Ascending aorta (tissue), 2 donors: ENCODE measurements around the gene IFT25. TPM values are rescaled to one million over a fixed set of nuclear protein-coding genes. Genes with fewer than 3 reads are reported as not detected.

ENCODE experiments used
- DNase-seq, 2 donors: peaks; one replicate each; pipeline ENCODE4 v3.0.0-alpha.2; 2019; ENCODE audit warnings: low spot score in 2 of 2
- H3K27ac ChIP-seq, 2 donors: fragments of 200-600 bp; sonication (generic); one replicate each; pipeline ENCODE4 v1.5.1; 2016 to 2017; ENCODE audit warnings: mild to moderate bottlenecking in 1 of 2
- H3K27me3 ChIP-seq: fragments of 200-600 bp; sonication (generic); one replicate; pipeline ENCODE4 v1.5.1; 2017
- H3K36me3 ChIP-seq, 2 donors: fragments of 200-600 bp; sonication (generic); one replicate each; pipeline ENCODE4 v1.5.1; 2016
- H3K4me1 ChIP-seq, 2 donors: fragments of 200-600 bp; sonication (generic); one replicate each; pipeline ENCODE4 v1.5.1; 2016 to 2017; ENCODE audit warnings: mild to moderate bottlenecking in 1 of 2
- H3K4me3 ChIP-seq, 2 donors: fragments of 200-600 bp; sonication (generic); one replicate each; pipeline ENCODE4 v1.5.1; 2016 to 2017; ENCODE audit warnings: mild to moderate bottlenecking in 1 of 2
- H3K9me3 ChIP-seq, 2 donors: fragments of 200-600 bp; sonication (generic); one replicate each; pipeline ENCODE4 v1.5.1; 2016
- intact Hi-C: fragments of 100-400 bp; cut with DNase I; formaldehyde crosslinking; loops from one replicate; pipeline ENCODE4 v1.15.1; 2023
- total RNA-seq: library from RNA; depleted of rRNA; stranded (reverse); fragments of >200 nt; gene quantifications from one replicate; pipeline ENCODE4 v1.1.0, GENCODE V29; 2016
- TF ChIP-seq, protein P1 (sequence below), 3 experiments: fragments of 200-600 bp in 2 of 3; fragments of 450-650 bp in 1 of 3; sonication (generic) in 2 of 3; IDR thresholded peaks; one replicate each; pipeline ENCODE4 v1.5.1; 2016 to 2019; ENCODE audit warnings: antibody characterized with exemption in 3 of 3, mild to moderate bottlenecking in 1 of 3, moderate library complexity in 1 of 3

The IFT25 gene
- total RNA-seq, 1 donor from 2014 or later: not detected

GRCh38 chr1:53943090-53943489 lies 2.4 kb downstream of the IFT25 start:
- no peaks in the 10 kb centered on the region for H3K27me3 ChIP-seq
- TF ChIP-seq, protein P1, sequence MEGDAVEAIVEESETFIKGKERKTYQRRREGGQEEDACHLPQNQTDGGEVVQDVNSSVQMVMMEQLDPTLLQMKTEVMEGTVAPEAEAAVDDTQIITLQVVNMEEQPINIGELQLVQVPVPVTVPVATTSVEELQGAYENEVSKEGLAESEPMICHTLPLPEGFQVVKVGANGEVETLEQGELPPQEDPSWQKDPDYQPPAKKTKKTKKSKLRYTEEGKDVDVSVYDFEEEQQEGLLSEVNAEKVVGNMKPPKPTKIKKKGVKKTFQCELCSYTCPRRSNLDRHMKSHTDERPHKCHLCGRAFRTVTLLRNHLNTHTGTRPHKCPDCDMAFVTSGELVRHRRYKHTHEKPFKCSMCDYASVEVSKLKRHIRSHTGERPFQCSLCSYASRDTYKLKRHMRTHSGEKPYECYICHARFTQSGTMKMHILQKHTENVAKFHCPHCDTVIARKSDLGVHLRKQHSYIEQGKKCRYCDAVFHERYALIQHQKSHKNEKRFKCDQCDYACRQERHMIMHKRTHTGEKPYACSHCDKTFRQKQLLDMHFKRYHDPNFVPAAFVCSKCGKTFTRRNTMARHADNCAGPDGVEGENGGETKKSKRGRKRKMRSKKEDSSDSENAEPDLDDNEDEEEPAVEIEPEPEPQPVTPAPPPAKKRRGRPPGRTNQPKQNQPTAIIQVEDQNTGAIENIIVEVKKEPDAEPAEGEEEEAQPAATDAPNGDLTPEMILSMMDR (IDR thresholded peaks at IDR 0.05): no peak
- no peak for DNase-seq
- intact Hi-C loops: loop anchor here (10.0 kb wide), 1 partner anchor 822 kb away; the partner anchor contains the start of gene PARS2
- H3K9me3 ChIP-seq: no peaks in the 10 kb centered on the region
- no peaks in the 10 kb centered on the region for H3K36me3 ChIP-seq
- no peak overlapping the region for H3K4me3 ChIP-seq
- no peak overlapping the region for H3K27ac ChIP-seq
- H3K4me1 ChIP-seq: peaks cover 9 to 16% of the 10 kb centered on the region in 2 donors

GRCh38 chr1:53942127-53942957 lies 3.2 kb downstream of the IFT25 start:
- intact Hi-C loops: loop anchor here (10.0 kb wide), 1 partner anchor 822 kb away; the partner anchor contains the start of gene PARS2
- no peak for DNase-seq
- H3K36me3 ChIP-seq: no peaks in the 10 kb centered on the region

DNA sequence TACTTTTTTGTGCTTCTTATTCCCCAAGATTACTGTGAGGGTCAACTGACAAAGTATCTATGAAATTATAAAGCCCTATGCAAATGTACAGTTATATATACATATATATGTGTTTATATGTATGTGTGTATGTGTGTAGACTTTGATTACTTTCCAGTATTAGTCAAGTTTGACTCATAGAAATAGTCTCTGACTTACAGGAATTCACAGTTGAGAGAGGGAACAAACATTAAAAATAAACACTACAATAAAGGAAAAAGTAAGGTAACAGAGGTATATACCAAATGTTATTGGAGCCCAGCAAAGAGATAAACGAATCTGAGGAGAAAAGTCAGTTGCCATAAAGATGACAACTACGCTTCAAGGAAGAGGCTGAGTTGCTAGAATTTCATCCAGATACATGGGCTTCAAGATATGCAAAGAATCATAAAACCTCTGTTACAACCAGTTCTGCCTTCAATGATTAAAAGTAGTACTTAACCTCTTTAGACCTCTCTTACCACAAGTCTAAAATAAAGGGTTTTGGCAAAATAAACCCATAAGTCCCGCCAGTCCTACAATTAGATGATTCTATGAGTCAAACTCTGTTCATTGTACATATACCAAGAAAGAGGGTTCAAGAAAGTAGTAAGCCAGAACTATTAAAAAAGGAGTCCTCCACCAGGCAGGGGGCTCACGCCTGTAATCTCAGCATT lies 7.2 kb downstream of the IFT25 start:
- no peak for DNase-seq
- Histone ChIP-seq H3K36me3 (no peaks in the 10 kb centered on the region), H3K4me3 (no peak overlapping the region), H3K27me3 (no peaks in the 10 kb centered on the region), H3K9me3 (no peaks in the 10 kb centered on the region), H3K27ac (no peak overlapping the region), H3K4me1 (peaks cover 0 to 2% of the 10 kb centered on the region in 2 donors)
- intact Hi-C loops: no loop called here
- TF ChIP-seq, protein P1 (IDR thresholded peaks at IDR 0.05): no peak

More at GRCh38 chr1:53942127-53942957, 3.2 kb downstream of the IFT25 start:
- TF ChIP-seq, protein P1 (IDR thresholded peaks at IDR 0.05): no peak
- peaks cover 9 to 16% of the 10 kb centered on the region in 2 donors for H3K4me1 ChIP-seq
- H3K27ac ChIP-seq: no peak overlapping the region
- no peak overlapping the region for H3K4me3 ChIP-seq
- H3K27me3 ChIP-seq: no peaks in the 10 kb centered on the region
- no peaks in the 10 kb centered on the region for H3K9me3 ChIP-seq

GRCh38 chr1:53936430-53936829 lies 9.1 kb downstream of the IFT25 start:
- intact Hi-C loops: no loop called here
- no peak overlapping the region for H3K4me3 ChIP-seq
- no peak for DNase-seq
- H3K27me3 ChIP-seq: no peaks in the 10 kb centered on the region
- H3K27ac ChIP-seq: peak overlapping the region in 1 of 2 donors; percentile 2
- peaks cover 0 to 2% of the 10 kb centered on the region in 2 donors for H3K4me1 ChIP-seq
- no peaks in the 10 kb centered on the region for H3K9me3 ChIP-seq
- TF ChIP-seq, protein P1 (IDR thresholded peaks at IDR 0.05): no peak
- no peaks in the 10 kb centered on the region for H3K36me3 ChIP-seq

DNA sequence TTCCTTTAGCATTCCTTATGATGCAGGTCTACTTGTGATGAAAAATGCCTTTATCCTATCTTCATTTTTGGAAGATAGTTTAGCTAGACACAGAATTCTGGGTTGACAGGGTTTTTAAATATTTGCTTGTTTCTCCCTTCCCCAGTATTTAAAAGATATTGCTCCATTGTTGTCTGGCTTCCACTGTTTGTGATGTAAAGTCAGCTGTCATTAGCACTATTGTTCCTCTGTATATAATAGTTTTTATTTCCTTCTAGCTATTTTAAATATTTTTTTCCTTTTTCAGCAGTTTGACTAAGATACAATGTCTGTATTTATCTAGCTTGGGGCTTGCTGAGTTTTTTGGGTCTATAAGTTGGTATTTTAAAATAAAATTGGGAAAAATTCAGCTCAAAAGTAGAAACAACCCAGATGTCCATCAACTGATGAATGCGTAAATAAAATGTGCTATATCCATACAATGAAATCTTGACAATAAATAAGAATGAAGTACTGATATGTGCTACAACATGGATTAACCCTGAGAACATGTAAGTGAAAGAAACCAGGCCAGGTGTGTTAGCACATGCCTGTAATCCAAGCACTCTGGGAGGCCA lies 11.2 kb downstream of the IFT25 start:
- no peak for DNase-seq
- Histone ChIP-seq H3K36me3 (peaks cover 0 to 2% of the 10 kb centered on the region in 2 donors), H3K27me3 (no peaks in the 10 kb centered on the region), H3K4me1 (peaks cover 0 to 2% of the 10 kb centered on the region in 2 donors), H3K27ac (no peak overlapping the region), H3K9me3 (no peaks in the 10 kb centered on the region), H3K4me3 (no peak overlapping the region)
- TF ChIP-seq, protein P1 (IDR thresholded peaks at IDR 0.05): no peak
- intact Hi-C loops: no loop called here
